ENCODE data around the gene LAT. TPM values are rescaled to one million over a fixed set of nuclear protein-coding genes. Genes with fewer than 3 reads are reported as not detected.

Gene LAT
- total RNA-seq, 1 donor from 2014 or later: 3.3 TPM

DNA sequence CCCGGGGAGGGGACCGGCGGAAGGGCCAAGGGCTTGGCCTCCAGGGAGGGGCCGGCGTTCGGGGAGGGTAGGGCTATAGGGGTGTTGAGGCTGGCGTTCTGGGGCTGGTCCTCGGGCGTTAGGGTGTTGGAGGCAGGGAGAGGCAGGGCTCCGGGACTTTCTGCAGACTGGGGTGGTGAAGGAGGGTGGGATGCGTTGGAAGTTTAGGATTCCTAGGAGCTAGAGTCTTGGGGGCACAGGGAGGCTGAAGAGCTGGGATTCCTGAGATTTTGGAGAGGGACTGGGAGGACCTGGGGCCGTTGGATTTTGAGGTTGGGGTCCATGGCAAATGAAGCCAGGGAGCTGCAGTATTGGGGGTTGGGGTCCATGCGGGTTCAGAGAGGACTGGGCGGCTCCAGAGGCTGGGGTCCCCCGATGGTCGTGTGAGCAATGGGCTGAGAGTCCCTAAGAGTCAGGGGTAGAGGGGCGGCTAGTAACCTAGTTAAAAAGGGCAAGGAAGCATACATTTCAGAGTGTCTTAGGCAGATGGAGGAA is 33.4 kb upstream of the LAT start:
- H3K27me3 Mint-ChIP-seq (ENCODE audit: low read depth, unreplicated experiment): peaks cover 5% of the 10 kb centered on the region
- no peaks in the 10 kb centered on the region for H3K9me3 Mint-ChIP-seq (ENCODE audit: unreplicated experiment)
- no peak for TF ChIP-seq EZH2 (IDR thresholded peaks at IDR 0.05; ENCODE audit: insufficient read depth, low read length)
- TF ChIP-seq, protein P1, sequence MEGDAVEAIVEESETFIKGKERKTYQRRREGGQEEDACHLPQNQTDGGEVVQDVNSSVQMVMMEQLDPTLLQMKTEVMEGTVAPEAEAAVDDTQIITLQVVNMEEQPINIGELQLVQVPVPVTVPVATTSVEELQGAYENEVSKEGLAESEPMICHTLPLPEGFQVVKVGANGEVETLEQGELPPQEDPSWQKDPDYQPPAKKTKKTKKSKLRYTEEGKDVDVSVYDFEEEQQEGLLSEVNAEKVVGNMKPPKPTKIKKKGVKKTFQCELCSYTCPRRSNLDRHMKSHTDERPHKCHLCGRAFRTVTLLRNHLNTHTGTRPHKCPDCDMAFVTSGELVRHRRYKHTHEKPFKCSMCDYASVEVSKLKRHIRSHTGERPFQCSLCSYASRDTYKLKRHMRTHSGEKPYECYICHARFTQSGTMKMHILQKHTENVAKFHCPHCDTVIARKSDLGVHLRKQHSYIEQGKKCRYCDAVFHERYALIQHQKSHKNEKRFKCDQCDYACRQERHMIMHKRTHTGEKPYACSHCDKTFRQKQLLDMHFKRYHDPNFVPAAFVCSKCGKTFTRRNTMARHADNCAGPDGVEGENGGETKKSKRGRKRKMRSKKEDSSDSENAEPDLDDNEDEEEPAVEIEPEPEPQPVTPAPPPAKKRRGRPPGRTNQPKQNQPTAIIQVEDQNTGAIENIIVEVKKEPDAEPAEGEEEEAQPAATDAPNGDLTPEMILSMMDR (IDR thresholded peaks at IDR 0.05; ENCODE audit: insufficient read depth, low read depth, low read length): no peak
- Histone ChIP-seq H3K4me1 (ENCODE audit: insufficient read depth, low read length) (peaks cover 8% of the 10 kb centered on the region), H3K27ac (ENCODE audit: low read depth, low read length) (peak overlapping the region; percentile 53), H3K4me2 (ENCODE audit: low read length) (peak overlapping the region; percentile 94), H3K27me3 (ENCODE audit: insufficient read depth, low read length) (no peaks in the 10 kb centered on the region), H3K4me3 (ENCODE audit: insufficient read depth, low read depth, low read length) (peak overlapping the region; percentile 71), H3K9ac (ENCODE audit: low read length) (peak overlapping the region; percentile 82), H3K79me2 (ENCODE audit: insufficient read depth, low read length) (peaks cover 27% of the 10 kb centered on the region), H4K20me1 (ENCODE audit: insufficient read depth, low read length) (peaks cover 10% of the 10 kb centered on the region), H2AFZ (ENCODE audit: low read depth, low read length) (peak overlapping the region; percentile 82), H3K9me3 (ENCODE audit: insufficient read depth, low read depth, low read length) (no peaks in the 10 kb centered on the region), H3K36me3 (ENCODE audit: insufficient read depth, low read length) (peaks cover 20% of the 10 kb centered on the region)
- DNase-seq (ENCODE audit: low read depth): no peak
- H3K36me3 Mint-ChIP-seq (ENCODE audit: low read depth, unreplicated experiment): peaks cover 5% of the 10 kb centered on the region
- peak overlapping the region; percentile 90 for H3K4me3 Mint-ChIP-seq (ENCODE audit: unreplicated experiment)
- H3K27ac Mint-ChIP-seq (ENCODE audit: unreplicated experiment): peak overlapping the region; percentile 68
- H3K4me1 Mint-ChIP-seq (ENCODE audit: low read depth, unreplicated experiment): peaks cover 5% of the 10 kb centered on the region
- FAIRE-seq: no peak

GRCh38 chr16:28958216-28958615 is 26.6 kb upstream of the LAT start:
- Histone ChIP-seq H3K27ac (ENCODE audit: low read depth, low read length) (no peak overlapping the region), H3K36me3 (ENCODE audit: insufficient read depth, low read length) (peaks cover 36% of the 10 kb centered on the region), H2AFZ (ENCODE audit: low read depth, low read length) (no peak overlapping the region), H3K27me3 (ENCODE audit: insufficient read depth, low read length) (no peaks in the 10 kb centered on the region), H3K4me1 (ENCODE audit: insufficient read depth, low read length) (no peaks in the 10 kb centered on the region), H3K4me3 (ENCODE audit: insufficient read depth, low read depth, low read length) (no peak overlapping the region), H4K20me1 (ENCODE audit: insufficient read depth, low read length) (no peaks in the 10 kb centered on the region), H3K79me2 (ENCODE audit: insufficient read depth, low read length) (peaks cover 4% of the 10 kb centered on the region), H3K9me3 (ENCODE audit: insufficient read depth, low read depth, low read length) (no peaks in the 10 kb centered on the region), H3K9ac (ENCODE audit: low read length) (no peak overlapping the region), H3K4me2 (ENCODE audit: low read length) (no peak overlapping the region)
- Mint-ChIP-seq H3K4me1 (ENCODE audit: low read depth, unreplicated experiment) (no peaks in the 10 kb centered on the region), H3K27me3 (ENCODE audit: low read depth, unreplicated experiment) (no peaks in the 10 kb centered on the region), H3K4me3 (ENCODE audit: unreplicated experiment) (no peak overlapping the region), H3K9me3 (ENCODE audit: unreplicated experiment) (no peaks in the 10 kb centered on the region), H3K36me3 (ENCODE audit: low read depth, unreplicated experiment) (peaks cover 17% of the 10 kb centered on the region), H3K27ac (ENCODE audit: unreplicated experiment) (no peak overlapping the region)
- no peak for TF ChIP-seq EZH2 (IDR thresholded peaks at IDR 0.05; ENCODE audit: insufficient read depth, low read length)
- TF ChIP-seq, protein P1 (IDR thresholded peaks at IDR 0.05; ENCODE audit: insufficient read depth, low read depth, low read length): no peak
- DNase-seq (ENCODE audit: low read depth): no peak
- FAIRE-seq: no peak

GRCh38 chr16:28958836-28959235 is 26.0 kb upstream of the LAT start:
- no peak overlapping the region for H3K27ac Mint-ChIP-seq (ENCODE audit: unreplicated experiment)
- no peak overlapping the region for H3K4me3 ChIP-seq (ENCODE audit: insufficient read depth, low read depth, low read length)
- H3K4me2 ChIP-seq (ENCODE audit: low read length): no peak overlapping the region
- H2AFZ ChIP-seq (ENCODE audit: low read depth, low read length): no peak overlapping the region
- H3K36me3 Mint-ChIP-seq (ENCODE audit: low read depth, unreplicated experiment): peaks cover 20% of the 10 kb centered on the region
- H3K27me3 Mint-ChIP-seq (ENCODE audit: low read depth, unreplicated experiment): no peaks in the 10 kb centered on the region
- no peak overlapping the region for H3K4me3 Mint-ChIP-seq (ENCODE audit: unreplicated experiment)
- H3K79me2 ChIP-seq (ENCODE audit: insufficient read depth, low read length): no peaks in the 10 kb centered on the region
- no peak overlapping the region for H3K9ac ChIP-seq (ENCODE audit: low read length)
- no peaks in the 10 kb centered on the region for H3K4me1 ChIP-seq (ENCODE audit: insufficient read depth, low read length)
- H3K4me1 Mint-ChIP-seq (ENCODE audit: low read depth, unreplicated experiment): no peaks in the 10 kb centered on the region
- DNase-seq (ENCODE audit: low read depth): no peak
- no peak for FAIRE-seq
- no peaks in the 10 kb centered on the region for H3K9me3 Mint-ChIP-seq (ENCODE audit: unreplicated experiment)
- no peaks in the 10 kb centered on the region for H4K20me1 ChIP-seq (ENCODE audit: insufficient read depth, low read length)
- H3K27me3 ChIP-seq (ENCODE audit: insufficient read depth, low read length): no peaks in the 10 kb centered on the region
- H3K27ac ChIP-seq (ENCODE audit: low read depth, low read length): no peak overlapping the region
- no peaks in the 10 kb centered on the region for H3K9me3 ChIP-seq (ENCODE audit: insufficient read depth, low read depth, low read length)
- peaks cover 34% of the 10 kb centered on the region for H3K36me3 ChIP-seq (ENCODE audit: insufficient read depth, low read length)
- no peak for TF ChIP-seq EZH2 (IDR thresholded peaks at IDR 0.05; ENCODE audit: insufficient read depth, low read length)
- TF ChIP-seq, protein P1 (IDR thresholded peaks at IDR 0.05; ENCODE audit: insufficient read depth, low read depth, low read length): no peak
